HG03139 (cell line): ENCODE results near the gene GPANK1.

Experiments used
- ATAC-seq: cut with Tn5 transposase; IDR thresholded peaks from one replicate; pipeline ENCODE4 v1.9.1; 2021; ENCODE audit not compliant: unreplicated experiment

The GPANK1 gene

GRCh38 chr6:31691564-31692108 is 26.8 kb upstream of the GPANK1 start:
- ATAC-seq: no peak

- no peak for ATAC-seq
Measured at GRCh38 chr6:31691078-31691463, 26.3 kb upstream of the GPANK1 start.

- no peak for ATAC-seq
Measured at GRCh38 chr6:31690231-31691077, 25.7 kb upstream of the GPANK1 start.

GRCh38 chr6:31689249-31690110 is 24.7 kb upstream of the GPANK1 start:
- no peak for ATAC-seq

- ATAC-seq: no peak
Measured at GRCh38 chr6:31687860-31688693, 23.3 kb upstream of the GPANK1 start.

- no peak for ATAC-seq
Measured at GRCh38 chr6:31687321-31687720, 22.5 kb upstream of the GPANK1 start.

GRCh38 chr6:31686483-31686882 is 21.7 kb upstream of the GPANK1 start:
- ATAC-seq: no peak

GRCh38 chr6:31683591-31683990 is 18.8 kb upstream of the GPANK1 start:
- ATAC-seq: no peak

GRCh38 chr6:31681135-31681671 is 16.4 kb upstream of the GPANK1 start:
- ATAC-seq: no peak

- no peak for ATAC-seq
Measured at GRCh38 chr6:31680226-31681134, 15.7 kb upstream of the GPANK1 start, which contains the start of gene LY6G5C. LY6G5C (minus strand) TSS chr6:31681067; CDS start chr6:31680373, 694 bp downstream.

GRCh38 chr6:31677955-31678354 is 13.2 kb upstream of the GPANK1 start:
- ATAC-seq: no peak

GRCh38 chr6:31676904-31677303 is 12.1 kb upstream of the GPANK1 start:
- ATAC-seq: no peak

GRCh38 chr6:31676322-31676903 is 11.6 kb upstream of the GPANK1 start:
- ATAC-seq: no peak

- ATAC-seq: no peak
Measured at GRCh38 chr6:31669676-31670075, 4.9 kb upstream of the GPANK1 start, which contains the start of gene LY6G5B. LY6G5B (plus strand) TSS chr6:31669976; CDS start chr6:31670951, 975 bp downstream.

- no peak for ATAC-seq
Measured at GRCh38 chr6:31666337-31666965, 1.7 kb upstream of the GPANK1 start.

- peak; percentile 61 for ATAC-seq
Measured at GRCh38 chr6:31665501-31666336, 922 bp upstream of the GPANK1 start, which contains the start of gene CSNK2B. CSNK2B (plus strand) TSS chr6:31666080; CDS start chr6:31666832, 752 bp downstream.
